Measurements from ENCODE around the gene HS6ST2.
"Not testable (repeated sequence)": the region's sequence is repeated elsewhere in the genome, so short reads cannot be mapped to it uniquely, and the experiment has no call there.

Gene HS6ST2

DNA sequence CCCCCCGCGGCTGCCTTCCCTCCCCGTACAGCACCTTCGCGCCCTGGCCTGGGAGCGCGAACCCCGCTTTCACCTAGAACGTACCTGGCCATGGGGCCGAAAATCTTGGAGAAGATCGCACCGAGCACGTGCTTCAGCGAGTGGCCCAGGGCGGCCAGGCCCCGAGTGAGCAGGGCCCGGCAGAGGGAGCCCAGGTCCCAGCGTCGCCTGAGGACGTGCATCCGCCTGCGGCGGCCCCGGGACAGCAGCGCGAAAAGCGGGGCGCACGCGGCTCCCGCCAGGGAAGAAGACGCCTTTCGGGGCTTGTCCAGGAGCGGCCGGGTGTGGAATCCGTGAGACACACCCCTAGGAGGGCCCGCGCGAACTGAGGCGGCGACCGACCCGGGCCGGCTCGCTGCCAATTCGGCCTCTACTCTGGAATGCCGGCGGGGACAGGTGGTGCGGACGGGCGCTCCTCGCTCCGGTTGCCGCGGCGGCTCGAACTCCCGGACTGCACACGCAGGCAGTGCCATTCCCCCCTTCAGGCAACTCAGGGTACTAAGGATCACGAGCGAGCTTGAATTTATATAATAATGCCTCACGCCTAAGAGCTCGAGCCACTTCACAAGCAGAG is at the start of gene HS6ST2:
HS6ST2 (minus strand) TSS at position 539 of the 613 bp plus-strand sequence.
- DNase-seq (ENCODE audit: low read depth in 2 of 3, low spot score in 1 of 3): no peak

DNA sequence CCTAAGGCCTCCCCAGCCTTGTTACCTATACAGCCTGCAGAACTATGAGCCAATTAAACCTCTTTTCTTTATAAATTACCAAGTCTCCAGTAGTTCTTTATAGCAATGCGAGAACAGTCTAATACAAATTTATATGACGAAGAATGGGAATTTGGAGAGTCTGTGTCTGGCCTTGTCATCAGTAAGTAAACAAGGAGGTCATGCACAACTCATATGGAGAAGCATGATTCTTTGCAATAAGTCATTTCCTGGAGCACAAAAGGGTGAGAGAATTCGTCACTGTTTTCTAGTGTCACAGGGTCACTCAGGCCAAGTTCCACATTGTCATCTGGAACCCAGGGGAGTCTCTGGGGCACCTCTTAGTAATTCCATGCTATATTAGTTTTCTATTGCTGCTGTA is 49.0 kb upstream of the HS6ST2 start:
- no peak for DNase-seq (ENCODE audit: low read depth in 2 of 3, low spot score in 1 of 3)

DNA sequence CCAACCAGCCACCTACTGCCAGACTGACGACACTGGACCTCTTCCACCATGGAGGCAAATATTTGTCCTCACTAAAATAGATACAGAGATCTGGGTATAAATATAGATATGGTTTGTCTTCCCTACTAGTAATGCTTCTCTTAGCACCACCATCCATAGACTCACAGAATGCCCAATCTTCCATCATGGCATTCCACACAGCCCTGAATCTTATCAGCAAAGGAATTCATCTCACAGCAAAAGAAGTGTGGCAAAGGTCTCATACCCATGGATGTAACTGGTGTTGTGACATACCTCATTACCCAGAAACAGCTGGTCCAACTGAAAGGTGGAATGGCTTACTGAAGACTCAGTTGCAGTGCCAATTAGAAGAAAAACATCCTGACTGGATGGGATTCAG is 47.2 kb upstream of the HS6ST2 start:
- DNase-seq (ENCODE audit: low read depth in 2 of 3, low spot score in 1 of 3): no peak

DNA sequence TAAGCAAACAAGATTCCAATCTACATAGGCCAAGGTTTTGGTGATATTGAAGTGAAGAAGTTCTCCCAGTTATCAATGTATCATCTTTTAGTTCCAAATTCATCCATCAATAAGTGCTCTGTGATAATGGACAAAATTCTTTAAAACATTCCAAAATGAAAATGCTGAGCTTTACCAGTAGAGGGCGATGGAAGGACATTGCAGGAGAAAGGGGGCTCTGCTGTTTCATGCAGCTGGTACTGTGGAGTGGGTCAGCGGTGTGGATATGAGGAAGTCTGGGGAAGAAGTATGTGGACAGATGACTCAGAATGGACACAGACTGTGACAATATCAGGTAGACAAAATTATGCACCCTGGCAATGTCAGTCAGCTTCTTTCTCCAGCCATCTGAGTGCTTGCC is 46.6 kb upstream of the HS6ST2 start:
- no peak for DNase-seq (ENCODE audit: low read depth in 2 of 3, low spot score in 1 of 3)

DNA sequence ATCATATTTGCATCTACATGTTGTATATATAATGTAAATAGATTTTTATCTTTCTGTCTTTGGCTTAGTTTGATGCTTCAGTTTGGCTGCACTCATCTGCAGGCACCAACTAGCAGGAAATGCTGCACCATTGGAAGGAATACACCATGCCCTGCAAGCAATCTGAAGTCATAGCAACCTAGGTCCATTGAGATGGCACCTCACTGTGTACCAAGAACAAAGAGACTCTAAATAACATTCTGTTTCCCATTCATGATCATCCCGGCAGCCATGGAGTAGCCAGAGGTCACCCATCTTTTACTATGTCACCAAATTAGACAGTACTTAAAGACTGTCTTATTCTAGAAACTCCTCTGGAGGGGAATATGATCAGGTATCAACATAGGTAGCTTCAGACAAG is 40.8 kb upstream of the HS6ST2 start:
- DNase-seq (ENCODE audit: low read depth in 2 of 3, low spot score in 1 of 3): no peak

DNA sequence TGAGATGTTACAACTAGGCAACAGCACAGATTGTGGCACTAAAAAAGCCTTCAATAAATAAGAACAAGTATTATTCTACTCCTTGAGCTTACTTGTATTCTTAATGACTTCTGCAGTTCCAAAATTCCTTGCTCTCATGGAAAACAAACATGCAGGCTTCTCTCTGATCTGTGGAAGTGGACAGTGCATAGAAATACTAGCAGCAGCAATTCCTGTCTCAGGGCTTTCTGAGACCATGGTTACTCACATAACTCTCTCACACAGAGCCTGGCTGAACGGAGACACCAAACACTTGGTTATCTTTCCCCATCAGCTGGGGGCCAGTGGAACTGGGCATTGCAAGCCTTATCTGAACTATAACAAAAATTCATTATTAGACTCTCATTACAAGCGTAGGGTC is 32.4 kb upstream of the HS6ST2 start:
- no peak for DNase-seq (ENCODE audit: low read depth in 2 of 3, low spot score in 1 of 3)

DNA sequence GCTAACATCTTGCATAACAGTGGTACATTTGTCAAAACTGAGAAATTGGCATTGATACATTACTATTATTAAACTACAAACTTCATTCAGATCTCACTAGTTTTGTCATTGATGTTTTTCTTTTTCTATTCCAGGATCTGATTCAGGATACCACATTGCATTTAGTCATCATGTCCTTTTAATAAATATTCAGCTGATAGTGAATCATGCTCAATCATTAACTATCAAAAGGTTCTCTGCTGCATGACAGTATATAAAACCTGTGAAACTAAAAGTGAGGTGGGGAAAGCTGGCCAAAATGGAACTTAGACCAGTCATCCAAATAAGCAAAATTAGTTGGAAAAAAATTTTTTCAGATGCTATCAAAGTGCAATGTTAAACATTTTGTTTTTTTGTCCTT is 28.1 kb upstream of the HS6ST2 start:
- DNase-seq (ENCODE audit: low read depth in 2 of 3, low spot score in 1 of 3): no peak

DNA sequence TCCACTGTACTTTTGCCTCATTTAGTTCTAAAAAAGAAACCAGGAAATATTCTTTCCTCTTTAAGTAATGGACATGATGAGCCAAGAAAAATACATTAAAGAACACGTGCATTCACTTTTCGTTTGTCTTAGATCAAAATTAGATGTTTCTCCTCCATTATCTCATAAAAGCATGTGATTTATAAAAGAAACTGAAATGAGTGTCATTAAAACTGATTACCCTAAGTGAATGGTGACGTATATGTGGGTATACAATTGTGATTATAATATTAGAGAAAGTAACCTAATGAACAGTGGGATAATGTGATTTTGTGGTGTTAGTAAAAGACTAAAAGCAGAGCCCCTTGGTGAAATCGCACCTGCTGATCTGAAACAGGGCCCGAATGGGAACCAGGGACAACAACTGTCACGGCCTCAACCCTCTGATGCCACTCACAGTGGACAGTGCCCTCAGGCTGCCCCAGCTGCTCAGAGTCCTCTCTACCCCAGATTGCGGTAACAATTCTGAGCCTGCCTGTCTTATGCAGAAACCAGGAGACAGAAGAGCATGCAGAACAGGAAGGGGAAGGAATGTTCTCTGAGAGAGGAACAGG is 25.7 kb upstream of the HS6ST2 start:
- DNase-seq (ENCODE audit: low read depth in 2 of 3, low spot score in 1 of 3): no peak

DNA sequence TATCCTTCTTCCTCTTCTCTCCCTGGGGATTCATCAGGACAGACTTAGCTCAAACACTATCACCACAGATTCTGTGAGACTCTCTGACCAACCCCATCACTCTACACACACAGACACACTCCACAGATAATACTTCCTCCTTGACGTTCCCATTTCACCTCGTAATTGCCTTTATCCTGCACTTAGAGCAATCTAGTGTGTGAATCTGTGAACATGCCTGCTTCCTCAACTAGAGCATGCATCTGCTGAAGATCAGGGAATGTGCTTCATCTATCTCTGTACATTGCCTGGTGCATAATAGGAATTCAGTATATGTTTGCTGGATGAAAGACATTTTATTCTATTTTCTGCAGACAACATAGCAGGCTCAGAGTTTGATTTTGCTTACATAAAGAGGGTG is 25.1 kb upstream of the HS6ST2 start:
- DNase-seq (ENCODE audit: low read depth in 2 of 3, low spot score in 1 of 3): no peak

DNA sequence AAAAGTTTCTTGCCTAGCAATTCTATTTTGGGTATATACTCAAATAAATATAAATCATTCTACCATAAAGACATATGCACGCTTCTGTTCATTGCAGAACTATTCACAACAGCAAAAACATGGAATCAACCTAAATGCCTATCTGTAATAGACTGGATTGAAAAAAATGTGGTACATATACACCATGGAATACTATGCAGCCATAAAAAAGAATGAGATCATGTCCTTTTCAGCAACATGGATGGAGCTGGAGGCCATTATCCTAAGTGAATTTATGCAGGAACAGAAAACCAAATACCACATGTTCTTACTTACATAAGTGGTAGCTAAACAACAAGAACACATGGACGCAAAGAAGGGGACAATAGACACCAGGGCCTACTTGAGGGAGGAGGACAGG is 21.6 kb upstream of the HS6ST2 start:
- not testable (repeated sequence) for DNase-seq (ENCODE audit: low read depth in 2 of 3, low spot score in 1 of 3)

DNA sequence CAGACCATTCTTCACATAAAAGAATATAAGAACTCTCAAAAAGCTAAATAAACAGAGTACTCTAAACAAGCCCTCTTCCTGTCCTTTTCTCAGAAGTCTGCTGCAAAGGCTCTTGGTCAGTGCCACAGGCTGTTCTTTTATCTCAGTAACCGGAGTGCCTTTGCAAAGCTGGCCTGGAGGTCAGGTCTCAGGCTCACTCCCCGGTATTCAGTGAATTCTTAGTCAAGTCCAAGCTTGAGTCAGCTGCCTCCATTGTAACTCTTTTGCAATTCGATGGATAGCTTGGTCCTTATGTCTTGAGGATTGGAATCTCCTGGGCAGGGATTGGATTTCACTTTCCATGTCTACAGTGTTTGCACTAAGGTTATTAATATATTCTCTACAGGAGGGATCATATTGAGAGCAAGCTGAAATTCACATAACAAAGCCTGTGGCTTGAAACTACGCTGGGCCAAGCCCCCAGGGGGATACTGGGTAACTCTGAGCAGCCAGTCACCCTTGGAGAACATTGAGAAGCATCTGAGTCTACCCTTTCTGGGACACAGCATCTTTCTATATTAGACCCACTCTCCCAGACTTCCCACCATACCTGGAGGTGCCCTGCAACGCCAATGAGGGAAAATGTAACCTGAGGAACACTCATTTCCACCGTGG is 10.0 kb upstream of the HS6ST2 start:
- DNase-seq (ENCODE audit: low read depth in 2 of 3, low spot score in 1 of 3): no peak

DNA sequence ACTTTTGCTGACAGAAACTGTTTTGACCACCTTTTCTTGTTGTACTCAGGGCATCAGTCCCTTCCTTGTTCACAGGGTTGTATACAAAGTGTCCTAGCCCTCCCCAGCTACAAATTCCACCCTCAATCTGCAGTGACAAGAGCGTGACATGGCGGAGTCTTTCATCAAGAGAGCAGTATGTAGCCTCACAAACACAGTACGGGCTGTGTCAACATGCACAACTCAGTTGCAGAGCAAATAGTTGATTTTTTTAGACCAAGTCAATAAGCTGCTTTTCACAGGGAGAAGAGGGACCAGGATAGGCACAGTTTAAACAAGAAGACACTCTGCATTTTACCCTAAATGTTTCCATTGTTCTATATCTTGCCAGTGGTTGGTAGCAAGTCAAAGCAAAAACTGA is 8.6 kb upstream of the HS6ST2 start:
- no peak for DNase-seq (ENCODE audit: low read depth in 2 of 3, low spot score in 1 of 3)

DNA sequence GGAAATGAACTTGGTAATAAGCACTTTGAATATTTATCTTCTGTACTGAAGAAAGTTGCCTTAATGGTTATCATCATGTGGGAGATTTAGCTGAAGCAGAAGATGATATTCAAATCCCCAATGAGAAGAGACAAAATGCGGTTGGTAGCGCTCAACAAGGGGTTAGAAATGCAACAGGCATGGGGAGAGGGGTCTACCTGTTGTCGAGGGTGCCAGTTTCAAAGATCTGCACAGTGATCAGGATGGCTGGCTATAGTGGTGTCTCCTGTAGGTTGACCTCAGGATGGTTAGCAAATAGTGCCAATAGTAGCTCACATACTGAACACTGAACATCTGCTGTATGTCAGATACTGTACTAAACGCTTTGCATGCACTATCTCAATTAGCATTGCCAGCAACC is 7.0 kb upstream of the HS6ST2 start:
- DNase-seq (ENCODE audit: low read depth in 2 of 3, low spot score in 1 of 3): no peak

DNA sequence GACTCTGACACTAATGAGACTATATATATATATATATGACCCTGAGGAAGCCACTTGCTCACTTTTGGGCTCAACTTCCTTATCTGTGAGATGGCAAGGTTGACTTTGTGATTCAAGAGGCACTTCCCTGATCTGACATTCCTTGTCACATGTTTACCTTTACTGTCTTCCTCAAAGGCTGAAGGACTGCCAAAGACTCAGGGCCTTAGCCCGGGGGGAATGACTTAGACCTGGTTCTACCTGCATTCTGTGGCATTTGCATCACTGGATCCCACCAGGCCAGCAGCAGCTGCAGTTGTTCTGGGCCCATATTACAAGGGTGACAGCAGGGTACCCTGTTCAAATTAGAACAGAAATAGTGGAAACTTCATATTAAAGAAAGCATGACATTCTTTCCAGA is 3.1 kb upstream of the HS6ST2 start:
- DNase-seq (ENCODE audit: low read depth in 2 of 3, low spot score in 1 of 3): no peak

DNA sequence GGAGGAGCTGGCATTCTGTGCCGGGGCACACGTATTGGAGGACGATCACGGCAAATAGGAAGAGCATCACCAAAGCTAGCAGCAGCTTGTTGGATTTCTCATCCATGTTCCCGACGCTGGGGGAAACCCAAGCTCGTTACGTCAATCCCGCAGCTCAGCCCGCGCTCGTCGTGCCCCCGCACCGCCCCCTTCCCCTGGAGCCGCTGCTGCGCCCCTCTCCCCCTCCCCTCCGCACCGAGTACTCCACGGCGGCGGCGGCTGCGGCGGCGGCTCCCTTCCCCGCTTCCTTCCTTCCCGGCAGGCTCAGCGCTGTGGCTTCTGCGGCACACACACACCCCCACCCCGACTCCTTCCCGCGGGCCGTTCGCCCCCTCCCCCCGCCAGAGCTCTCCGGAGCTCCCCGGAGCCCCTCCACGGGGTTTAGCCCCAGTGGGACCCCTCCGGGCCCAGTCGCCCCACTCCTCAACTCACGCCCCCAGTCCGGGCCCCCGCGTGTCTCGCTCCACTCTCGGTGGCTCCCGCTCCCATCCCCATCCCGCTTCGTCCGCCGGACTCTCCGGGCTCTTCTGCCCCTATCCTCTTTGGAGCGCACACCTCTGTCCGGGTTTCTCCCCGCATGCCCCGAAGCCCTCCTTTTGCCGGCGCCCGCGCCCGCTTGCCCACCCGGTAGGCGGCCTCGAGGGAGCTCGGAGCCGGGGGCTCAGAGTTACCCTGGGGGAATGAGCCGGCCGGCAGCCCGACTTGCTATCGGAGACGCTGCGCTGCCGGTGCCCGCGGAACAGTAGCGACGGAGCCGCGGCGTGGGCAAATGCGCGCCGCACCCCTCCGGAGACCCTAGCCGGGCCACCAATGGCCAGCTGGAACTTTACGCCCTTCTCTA is 978 bp downstream of the HS6ST2 start:
- DNase-seq (ENCODE audit: low read depth in 2 of 3, low spot score in 1 of 3): no peak

DNA sequence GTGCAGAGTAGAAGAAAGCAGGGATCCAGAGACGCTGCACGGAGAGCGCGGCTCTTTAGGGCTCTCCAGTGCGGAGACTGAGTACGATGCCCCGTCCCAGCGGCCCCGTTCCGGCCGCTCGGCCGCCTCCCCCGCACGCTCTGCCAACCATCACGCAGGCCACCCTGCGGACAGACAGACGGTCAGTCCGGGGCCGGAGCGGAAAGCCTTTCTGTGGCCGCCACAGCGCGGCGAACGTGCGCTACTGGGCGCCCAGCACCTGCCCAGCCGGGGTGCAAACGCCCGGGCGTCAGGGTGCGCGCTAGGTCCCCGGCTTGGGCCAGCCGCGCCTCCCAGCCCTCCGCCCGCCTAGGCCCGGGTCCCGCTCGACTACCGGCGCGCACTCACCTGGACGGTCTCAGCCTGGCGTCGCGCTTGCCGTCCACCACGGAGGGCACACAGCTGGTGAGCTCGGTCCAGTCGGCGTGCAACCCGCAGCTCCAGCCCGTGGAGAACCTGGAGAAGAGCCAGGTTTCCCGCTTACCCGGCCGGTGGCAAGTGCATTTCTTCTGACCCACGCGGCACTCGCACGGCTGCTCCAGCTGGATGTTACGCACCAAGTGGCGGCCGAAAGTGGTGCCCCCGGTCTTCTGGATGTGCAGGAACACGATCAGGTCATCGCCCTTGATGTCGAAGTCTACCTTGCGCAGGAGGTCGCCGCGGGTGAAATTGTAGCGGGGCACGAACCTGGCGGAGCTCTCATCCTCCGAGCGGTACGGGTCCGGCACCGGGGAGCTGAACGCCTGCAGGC is 1.8 kb downstream of the HS6ST2 start:
- DNase-seq (ENCODE audit: low read depth in 2 of 3, low spot score in 1 of 3): no peak

DNA sequence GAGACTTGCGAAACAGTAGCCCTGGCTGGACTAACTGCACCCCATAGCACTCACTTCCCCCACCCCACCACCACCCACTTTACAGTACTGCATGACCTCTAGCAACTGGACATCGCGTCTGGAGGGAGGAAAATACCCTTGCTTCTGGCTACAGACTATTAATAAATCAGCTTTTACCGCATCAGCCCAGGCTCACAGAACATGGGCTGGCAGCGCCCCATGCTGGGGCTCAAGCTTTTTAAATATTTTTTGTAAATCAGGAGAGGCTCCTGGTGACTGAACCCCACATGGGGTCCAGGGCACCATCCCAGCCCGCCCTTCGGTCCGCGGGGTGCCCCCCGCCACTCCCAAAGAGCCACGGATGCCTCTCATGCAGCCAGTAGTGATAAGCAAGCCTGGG is 2.7 kb downstream of the HS6ST2 start:
- DNase-seq (ENCODE audit: low read depth in 2 of 3, low spot score in 1 of 3): no peak

DNA sequence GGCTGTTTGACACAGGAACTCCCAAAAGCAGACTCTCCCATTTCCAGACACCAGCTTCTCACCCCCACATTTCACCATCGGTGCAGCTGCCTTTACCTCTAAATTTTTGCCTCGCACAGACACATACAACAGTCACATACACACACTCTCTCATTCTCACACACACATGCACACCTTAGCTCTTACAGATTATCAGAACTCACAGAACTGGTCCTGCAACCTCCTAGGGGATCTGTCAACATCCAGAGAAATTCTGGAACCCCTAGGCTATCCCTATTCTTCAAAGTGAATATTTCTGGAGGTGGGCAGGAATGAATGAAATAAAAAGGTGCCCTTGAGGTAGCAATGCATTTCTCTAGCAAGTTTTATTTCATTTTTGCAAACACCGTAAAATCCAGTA is 4.1 kb downstream of the HS6ST2 start:
- no peak for DNase-seq (ENCODE audit: low read depth in 2 of 3, low spot score in 1 of 3)

DNA sequence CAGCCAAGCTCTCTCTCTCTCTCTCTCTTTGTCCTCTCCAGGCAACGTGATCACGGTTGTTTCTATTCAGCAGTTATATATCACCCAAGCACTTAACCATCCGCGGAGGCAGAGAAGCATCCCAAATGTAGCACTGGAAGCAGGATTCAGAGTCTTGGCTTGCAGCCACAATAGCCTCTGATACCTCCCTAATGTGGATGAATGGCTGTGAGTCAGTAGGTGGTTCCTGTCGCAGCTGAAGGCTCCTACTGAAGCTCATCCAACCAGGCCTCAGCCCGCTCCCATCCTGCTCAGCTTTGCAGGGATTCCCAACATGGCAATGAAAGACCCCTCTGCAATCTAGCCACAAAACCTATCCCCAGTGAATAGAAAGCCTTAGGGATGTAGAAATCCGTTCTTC is 5.1 kb downstream of the HS6ST2 start:
- DNase-seq (ENCODE audit: low read depth in 2 of 3, low spot score in 1 of 3): no peak

DNA sequence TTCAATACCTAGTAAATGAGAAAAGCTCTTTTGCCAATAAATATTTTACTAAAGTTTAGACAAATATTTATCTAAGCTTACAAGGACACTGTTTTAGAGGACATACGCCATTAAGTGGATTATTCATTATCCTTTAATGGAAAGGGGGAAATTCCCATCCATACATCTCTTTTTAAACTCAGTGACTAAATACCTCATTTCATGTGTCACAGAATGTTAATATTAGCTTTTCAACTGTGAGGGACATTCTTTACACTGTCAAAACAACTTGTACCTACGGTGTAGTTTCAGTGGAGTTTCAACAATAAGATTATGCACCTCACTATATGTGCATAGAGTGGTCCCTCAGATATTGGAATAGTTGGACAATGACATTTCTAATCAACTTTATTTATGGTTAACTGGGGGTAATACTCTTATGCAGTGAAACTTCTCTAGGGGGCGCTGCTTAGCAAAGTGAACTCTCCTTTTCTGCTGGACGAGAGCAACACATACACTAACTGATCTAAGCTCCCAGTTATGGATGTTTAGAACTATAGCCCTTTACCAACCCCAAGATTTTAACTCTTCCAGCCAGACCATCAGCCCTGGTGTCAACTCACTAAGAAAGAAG is 9.7 kb downstream of the HS6ST2 start:
- no peak for DNase-seq (ENCODE audit: low read depth in 2 of 3, low spot score in 1 of 3)
